ENCODE results near the gene IER5. TPM values are rescaled to one million over a fixed set of nuclear protein-coding genes. Genes with fewer than 3 reads are reported as not detected.

The IER5 gene
- total and polyA plus RNA-seq, 9 of the 15 experiments (the other 6 are each of a cell fraction or from before 2014, with no cell fraction given), result 2.4 to 32.1 (median 12.0) TPM

- TF ChIP-seq BCLAF1 (IDR thresholded peaks at IDR 0.05; ENCODE audit: borderline replicate concordance in 1 of 2, control insufficient read depth in 1 of 2, low read depth in 2 of 2, low read length in 1 of 2), result peak in 1 of 2 experiments; percentile 83; a peak in 2 of 4 replicates
- no peak for TF ChIP-seq RBM34 (IDR thresholded peaks at IDR 0.05; ENCODE audit: borderline replicate concordance, insufficient read depth, low read length)
- no peak for TF ChIP-seq EHMT2 (IDR thresholded peaks at IDR 0.05)
- no peak for TF ChIP-seq ESRRB (CRISPR knock-in tag; IDR thresholded peaks at IDR 0.05; ENCODE audit: borderline replicate concordance)
- no peak for TF ChIP-seq TEAD2 (tag; IDR thresholded peaks at IDR 0.05)
- no peak for TF ChIP-seq CBX8 (IDR thresholded peaks at IDR 0.05; ENCODE audit: borderline replicate concordance, extremely low read depth, low read depth, low read length, poor library complexity, severe bottlenecking)
- TF ChIP-seq ZNF511 (CRISPR knock-in tag; IDR thresholded peaks at IDR 0.05), result peak; percentile 95
- peak; percentile 100 for TF ChIP-seq POLR2G (IDR thresholded peaks at IDR 0.05; ENCODE audit: low read depth, low read length)
- peak; percentile 71 for TF ChIP-seq NCOR1 (IDR thresholded peaks at IDR 0.05)
- TF ChIP-seq JUND (IDR thresholded peaks at IDR 0.05; ENCODE audit: borderline replicate concordance, low read depth, low read length), result peak; percentile 58; the same call in 1 of the 2 replicates
- no peak for TF ChIP-seq JUND (tag; IDR thresholded peaks at IDR 0.05; ENCODE audit: borderline replicate concordance, low read depth, low read length)
- TF ChIP-seq CEBPB (tag; IDR thresholded peaks at IDR 0.05), result peak; percentile 70
- TF ChIP-seq SREBF1 (IDR thresholded peaks at IDR 0.05; ENCODE audit: borderline replicate concordance, low read depth, low read length), result no peak; the same call in 1 of the 2 replicates
- peak; percentile 97 for TF ChIP-seq THAP12 (CRISPR knock-in tag; IDR thresholded peaks at IDR 0.05)
- peak; percentile 61 for TF ChIP-seq ESRRA (IDR thresholded peaks at IDR 0.05; ENCODE audit: borderline replicate concordance, low read depth)
- peak; percentile 3 to 80; a peak in 2 of 4 replicates for TF ChIP-seq TEAD1 (CRISPR knock-in tag; IDR thresholded peaks at IDR 0.05)
- no peak for TF ChIP-seq TFE3 (CRISPR knock-in tag; IDR thresholded peaks at IDR 0.05)
These were observed at the start of gene IER5 (continued) for GRCh38 chr1:181088079-181089016.
